HG03521 (cell line): ENCODE measurements around the gene UBTD1.

Source experiments
- ATAC-seq: cut with Tn5 transposase; IDR thresholded peaks from one replicate; pipeline ENCODE4 v1.9.1; 2021; ENCODE audit warnings: mild to moderate bottlenecking, moderate library complexity; ENCODE audit not compliant: unreplicated experiment

Gene UBTD1

DNA sequence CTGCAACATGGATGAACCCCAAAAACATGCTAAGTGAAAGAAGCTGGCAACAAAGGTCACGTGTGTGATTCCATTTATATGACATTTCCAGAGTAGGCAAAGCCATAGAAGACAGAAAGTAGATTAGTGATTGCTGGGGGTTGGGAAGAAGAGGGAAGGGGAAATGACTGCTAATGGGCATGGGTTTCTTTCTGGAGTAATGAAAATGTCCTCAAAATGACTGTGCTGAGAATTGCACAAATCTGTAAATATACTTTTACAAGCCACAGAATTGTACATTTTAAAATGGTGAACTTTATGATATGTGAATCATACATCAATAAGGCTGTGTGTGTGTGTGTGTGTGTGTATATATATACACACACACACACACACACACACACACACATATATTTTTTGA is 16.3 kb upstream of the UBTD1 start:
- ATAC-seq = no peak

DNA sequence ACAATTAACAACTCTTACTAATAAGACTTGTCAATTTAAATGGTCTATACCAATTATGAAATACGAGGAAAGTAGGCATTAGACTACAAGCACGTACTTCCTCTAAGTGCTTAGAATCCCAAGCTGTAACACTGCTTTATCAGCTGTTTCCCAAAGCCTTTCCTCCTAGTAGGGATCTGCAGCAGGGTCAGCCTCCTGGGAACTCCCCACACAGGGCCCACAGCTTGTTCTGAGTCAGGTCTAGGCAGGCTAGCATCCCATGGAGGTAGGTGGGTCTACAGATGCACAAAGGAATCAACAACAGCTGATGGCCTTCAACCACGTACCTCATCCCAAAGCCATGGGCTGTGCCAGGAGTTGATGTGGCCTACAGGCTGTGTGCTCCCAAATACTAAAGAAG is 15.2 kb upstream of the UBTD1 start:
- ATAC-seq = no peak

DNA sequence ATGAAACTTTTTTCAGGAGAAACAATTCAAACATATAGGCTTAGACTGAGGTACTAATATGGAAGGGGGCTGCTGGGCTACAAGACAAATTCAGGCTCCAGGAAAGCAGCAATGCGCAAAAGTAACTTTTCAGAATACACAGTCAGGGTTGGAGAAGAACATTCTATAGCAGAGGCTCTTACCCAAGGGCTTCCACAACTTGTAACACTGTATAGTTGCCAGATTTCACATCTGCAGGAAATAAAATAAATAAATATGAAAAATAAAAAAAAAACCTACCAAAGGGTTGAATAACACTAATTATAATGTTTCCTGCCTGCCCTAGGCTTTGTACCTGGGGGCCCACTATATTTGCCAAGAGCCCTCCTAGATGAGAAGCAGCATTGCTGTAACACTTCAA is 14.8 kb upstream of the UBTD1 start:
- ATAC-seq = no peak

DNA sequence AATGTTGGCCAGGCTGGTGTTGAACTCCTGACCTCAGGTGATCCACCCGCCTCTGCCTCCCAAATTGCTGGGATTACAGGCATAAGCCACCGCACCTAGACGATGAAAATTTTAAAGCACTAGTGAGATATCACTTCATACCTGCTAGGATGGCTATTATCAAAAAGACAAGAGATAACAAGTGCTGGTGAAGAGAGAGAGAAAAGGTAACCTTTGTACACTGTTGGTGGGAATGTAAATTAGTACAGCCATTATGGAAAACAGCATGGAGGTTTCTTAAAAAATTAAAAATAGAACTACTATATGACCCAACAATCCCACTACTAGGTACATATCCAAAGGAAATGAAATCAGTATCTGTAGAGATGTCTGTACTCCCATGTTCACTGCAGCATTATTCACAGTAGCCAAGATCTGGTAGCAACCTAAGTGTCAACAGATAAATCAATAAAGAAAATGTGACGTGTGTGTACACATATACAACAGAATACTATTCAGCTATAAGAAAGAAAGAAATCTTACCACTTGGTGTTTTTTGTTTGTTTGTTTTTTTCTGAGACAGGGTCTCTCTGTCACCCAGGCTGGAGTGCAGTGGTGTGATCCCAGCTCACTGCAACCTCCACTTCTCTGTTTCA is 13.0 kb upstream of the UBTD1 start:
- ATAC-seq = no peak

DNA sequence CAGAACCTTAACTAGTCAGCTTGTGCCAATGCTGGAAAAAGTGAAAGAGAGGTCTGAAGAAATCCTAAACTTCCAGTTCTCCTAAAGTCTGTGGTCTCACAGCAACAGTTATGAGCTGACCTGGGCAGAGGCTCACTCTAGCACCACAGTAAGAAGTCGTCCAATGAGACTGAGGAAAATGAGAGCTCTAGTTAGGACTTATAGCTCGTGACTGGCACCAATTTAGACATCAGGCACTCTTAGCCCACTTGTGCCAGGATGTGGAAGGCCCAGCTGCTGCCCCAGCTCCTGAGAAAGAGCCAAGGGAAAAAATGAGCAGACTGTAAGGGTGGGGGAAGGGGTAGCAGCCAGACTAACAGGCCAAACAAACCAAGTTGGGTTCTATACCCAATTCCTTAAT is 8.1 kb upstream of the UBTD1 start:
- no peak for ATAC-seq

DNA sequence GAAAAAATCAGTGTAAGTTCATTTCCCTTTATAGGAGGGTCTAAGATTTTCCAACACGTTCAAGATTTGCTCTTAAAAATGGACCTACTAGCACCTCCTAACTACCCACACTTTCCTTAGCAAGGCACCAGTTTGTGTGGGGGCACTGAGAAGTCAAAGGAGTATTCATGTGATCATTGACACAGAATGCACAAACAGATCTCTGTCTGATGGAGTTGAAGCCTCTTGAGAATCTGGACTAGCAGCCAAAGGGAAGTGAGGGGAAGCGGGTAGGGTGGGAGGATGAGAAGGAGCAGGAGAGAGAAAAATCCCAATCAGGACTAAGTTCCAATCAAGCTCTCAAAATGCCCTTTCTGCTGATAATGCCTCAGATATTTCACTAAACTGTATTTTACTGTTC is 4.6 kb upstream of the UBTD1 start:
- no peak for ATAC-seq

DNA sequence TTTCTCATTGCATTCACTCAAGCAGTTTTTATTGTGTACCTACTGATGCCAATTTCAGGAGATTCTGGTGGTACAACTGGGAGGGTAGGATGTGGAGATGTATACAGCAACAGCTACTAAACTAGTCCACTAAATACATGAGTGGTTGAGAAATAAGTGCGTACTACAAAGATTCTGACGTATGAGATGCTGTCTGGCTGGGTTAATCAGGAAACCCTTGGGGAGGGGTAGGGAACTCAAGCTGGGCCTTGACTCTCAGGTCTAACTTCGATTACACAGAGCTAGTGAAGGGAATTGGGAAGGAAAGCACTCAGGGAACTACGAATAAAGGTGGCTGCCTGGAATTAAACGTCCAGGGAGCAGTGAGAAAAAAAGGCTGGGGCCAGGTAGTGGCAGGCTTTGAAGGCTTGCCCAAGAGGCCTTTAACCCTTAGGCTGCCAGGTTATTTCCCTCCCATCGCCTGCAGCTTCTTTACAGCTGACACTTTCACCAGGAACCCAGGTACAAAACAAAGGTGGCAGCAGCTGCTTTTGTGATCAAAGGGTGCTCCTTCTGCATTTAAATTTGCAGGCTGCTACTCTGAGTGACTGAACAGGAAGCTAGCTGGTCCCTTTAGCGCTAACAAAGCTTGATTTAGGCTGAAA is 3.7 kb upstream of the UBTD1 start:
- ATAC-seq = no peak

DNA sequence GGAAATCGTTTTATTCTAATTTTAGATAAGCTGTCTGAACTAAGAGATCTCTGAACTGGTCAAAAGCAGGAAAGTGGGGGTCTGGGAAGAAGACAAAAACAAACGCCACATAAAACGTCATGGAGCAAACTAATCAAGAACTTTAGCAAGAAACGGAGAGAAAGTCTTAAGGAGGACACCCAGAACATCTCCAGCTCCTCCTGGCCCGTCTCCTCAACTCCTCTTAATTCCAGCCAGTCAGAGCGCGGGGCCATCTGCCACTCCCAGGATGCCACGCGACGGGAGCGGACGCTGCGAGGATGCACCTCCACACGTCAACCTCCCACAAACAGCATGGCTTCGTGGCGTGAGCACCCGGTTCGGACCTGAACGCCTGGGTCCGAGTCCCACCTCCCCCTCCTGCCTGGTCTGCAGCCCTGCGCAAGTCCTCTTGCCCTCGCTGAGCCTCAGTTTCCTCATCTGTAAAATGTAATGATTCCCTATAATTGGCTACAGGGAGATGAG is 1.1 kb upstream of the UBTD1 start:
- peak; percentile 21 for ATAC-seq

DNA sequence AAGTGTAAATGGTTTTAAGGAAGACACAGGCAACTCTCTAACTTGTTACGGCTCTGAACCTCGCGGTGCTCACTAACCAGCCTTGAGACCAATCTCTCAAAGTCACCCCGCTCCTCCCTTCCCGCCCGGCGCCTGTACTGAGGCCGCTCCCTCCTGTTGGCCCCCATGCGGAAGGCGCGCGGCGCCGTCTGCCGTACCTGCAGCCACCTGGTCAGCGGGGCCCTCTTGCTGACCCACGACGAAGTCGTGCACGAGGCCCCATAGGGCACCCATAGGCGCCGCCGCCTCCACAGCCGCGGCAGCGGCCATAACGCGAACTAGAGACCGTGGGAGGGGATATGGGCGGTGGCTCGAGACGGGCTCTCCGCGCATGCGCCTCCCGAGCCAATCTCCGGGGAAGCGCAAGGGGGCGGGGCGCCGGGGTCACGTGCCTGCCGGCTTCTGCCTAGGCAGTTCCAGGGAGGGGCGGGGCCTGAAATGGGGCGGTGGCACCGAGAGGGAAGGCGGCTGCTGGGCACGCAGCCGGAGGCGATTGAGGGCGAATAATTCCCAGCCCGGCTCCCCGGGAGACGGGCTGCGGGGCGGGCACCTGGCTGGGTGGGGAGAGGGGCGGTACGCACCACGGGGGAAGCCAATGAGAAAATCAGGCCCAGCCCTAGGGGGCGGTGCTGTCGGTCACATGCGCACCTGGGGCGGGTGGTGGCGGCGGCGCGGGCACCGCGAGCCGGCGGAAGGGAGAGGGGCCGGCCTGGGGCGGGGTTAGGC is 466 bp upstream of the UBTD1 start, which contains the start of gene MMS19:
Gene MMS19, minus strand, starts transcription at position 347 of the 765 bp plus-strand sequence. Its CDS starts 38 bp downstream, at position 309.
- peak; percentile 90 for ATAC-seq

DNA sequence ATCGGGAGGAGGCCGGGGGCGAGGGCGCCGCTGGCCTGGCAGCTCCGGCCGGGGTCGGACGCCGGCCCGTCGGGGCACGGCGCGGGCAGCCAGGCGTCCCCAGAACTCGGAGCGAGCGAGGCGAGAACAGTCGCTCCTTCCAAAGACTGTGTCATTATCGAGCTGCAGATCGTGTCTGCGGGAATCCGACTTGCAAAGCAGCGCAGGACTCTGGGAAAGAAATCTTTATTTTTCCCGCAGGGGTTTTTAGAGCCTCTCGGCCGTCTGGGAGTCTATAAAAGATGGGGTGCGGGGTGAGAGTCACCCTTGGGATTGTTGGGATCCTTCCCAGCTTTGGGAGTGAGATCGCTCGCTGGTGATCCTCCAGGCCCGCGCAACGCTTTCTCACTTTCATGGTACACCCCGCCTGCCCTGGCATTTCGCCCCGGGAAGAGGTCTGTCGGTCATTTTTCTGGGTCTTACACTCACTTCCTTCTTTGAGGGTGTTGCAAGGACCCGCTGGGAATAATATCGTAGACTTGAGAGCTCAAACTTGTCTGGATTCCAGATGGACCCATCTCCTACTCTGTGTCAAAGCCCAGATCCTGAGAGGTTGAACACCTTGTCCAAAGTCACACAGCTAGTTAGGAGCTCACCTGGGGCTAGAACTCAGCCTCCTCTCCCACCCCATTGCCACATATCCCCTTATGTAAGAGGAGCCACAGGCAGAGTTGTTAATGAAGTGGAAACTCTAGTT is 1.0 kb downstream of the UBTD1 start:
- ATAC-seq = no peak

DNA sequence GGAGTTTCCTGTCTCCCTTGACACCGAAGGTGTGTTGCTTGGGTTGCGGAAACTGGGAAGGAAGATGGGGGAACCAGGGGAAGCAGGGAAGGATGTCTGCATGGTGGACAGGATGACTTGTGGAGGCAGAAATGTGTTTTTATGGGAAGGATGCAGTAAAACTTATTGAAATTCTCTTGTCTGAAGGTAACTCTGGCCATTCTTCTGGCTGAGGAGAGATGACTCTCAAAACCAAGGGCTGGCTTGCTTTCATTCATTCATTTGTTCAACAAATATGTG is 1.5 kb downstream of the UBTD1 start:
- no peak for ATAC-seq

DNA sequence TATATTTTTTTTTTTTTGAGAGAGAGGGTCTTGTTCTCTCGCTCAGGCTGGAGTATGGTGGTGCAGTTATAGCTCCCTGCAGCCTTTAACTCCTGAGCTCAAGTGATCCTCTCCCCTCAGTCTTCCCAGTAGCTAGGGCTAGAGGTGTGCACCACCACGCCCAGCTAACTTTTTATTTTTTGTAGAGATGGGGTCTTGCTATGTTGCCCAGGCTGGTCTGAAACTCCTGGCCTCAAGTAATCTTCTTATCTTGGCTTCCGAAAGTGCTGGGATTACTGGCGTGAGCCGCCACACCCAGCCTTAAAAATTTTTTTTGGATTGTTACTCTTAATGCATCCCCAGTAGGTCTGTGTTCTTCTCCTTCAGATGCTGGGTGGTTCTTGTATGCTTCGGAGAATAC is 4.2 kb downstream of the UBTD1 start:
- ATAC-seq = no peak

DNA sequence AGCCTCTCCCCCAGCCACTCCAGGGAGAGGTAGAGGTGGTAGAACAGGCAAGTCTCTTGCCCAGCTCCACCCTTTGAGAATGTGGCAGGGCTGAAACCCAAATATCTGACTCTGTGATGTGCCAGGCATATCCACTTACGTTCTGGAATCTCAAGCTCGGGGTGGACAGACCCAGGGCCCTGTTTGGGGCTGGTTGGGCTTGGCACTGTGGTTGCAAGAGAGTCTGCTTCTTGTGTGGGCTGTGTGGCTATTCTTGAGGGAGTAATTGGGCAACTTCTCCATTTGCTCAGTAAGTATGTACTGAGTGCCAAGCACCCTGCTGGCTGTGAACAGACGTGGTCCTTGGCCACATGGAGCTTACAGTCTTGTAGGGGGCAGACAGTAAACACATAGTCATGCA is 4.7 kb downstream of the UBTD1 start:
- ATAC-seq = no peak

DNA sequence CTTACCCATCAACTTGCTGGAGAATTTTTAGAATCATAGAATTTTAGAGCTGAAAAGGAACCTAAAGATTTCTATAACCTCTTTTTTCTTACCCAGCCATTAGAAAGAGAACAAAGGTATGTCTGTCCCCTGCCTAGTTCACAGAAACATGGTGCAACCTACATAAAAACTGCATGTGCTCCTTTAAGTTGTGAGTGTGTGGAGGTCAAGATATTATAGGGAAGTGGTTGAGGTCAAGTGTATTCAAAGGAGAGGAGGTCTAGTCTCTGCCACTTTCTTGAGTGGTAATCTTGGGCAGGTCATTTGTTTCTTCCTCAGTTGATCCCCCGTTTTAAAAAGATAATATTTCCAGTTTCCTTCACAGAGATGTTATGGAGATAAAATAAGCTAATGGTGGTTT is 6.4 kb downstream of the UBTD1 start:
- no peak for ATAC-seq

DNA sequence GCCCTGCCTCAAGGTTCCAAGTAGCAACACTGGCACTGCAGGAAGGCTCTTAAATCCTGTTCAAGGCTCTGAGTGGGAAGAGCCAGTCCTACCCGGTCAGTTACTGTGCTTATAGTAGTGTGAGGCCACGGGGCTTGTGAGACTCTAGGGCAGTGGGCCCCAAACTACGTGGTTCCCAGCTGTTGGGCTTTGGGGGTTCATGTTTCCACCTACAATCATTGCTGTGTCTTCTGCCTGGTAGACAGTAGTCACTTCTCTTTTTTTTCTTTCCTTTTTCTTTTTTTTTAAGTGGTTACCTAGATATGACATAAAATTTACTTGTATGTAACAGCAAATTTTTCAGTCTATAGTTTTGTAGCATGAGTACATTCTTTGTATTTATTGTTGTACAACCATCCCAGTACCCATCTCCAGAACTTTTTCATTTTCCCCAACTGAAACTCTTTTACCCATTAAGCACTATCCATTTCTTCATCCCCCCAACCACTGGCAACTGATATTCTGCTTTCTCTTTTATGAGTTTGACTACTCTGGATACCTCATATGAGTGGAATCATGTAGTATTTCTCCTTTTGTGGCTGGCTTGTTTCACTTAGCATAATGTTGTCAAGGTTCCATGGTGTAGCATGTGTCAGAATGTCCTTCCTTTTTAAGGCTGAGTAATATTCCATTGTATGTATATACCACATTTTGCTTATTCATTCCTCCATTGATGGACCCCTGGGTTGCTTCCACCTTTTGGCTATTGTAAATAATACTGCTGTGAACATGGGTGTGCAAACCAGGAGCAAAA is 7.7 kb downstream of the UBTD1 start:
- ATAC-seq = no peak

DNA sequence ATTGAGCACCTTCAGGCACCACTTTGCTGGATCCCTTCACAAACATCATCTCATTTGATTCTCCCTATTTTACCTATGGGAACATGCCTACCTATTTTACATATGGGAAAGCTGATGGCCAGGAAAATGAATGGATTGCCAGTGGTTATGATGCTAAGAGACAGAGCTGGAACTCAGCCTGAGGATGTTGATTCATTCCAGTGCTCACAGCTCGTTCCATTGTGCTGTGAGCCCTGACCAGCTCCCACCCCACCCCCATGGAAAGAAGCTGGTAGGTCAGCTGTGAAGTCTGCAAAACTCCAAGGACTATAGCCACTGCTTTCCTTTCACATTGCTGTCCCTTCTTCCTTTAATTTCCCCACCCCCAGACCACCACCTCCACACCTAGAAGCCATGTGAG is 9.6 kb downstream of the UBTD1 start:
- ATAC-seq = no peak

DNA sequence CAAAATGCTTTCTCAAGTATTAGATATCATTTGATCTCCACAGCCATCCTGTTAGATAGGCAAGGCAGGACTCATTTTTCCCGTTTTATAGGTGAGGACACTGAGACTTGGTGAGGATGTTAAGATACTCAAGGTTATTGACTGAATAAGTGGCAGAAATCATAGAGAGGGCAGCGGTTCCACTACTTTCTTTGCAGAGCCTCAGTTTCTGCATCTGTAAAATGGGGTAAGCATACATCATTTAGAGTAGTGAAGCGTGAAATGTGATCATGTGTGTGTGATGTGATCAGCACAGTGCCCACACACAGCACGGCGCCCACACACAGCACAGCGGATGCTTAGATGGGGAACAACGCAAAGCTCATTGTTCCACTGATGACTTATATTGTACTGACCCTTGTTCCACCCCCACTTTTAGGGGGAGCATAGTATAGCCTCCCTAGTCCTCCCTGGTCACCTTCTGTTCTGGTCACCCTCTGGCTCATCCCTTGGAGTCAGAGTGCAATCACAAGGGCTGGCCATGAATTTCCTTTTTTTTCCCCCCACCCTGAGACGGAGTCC is 10.5 kb downstream of the UBTD1 start:
- ATAC-seq = no peak

DNA sequence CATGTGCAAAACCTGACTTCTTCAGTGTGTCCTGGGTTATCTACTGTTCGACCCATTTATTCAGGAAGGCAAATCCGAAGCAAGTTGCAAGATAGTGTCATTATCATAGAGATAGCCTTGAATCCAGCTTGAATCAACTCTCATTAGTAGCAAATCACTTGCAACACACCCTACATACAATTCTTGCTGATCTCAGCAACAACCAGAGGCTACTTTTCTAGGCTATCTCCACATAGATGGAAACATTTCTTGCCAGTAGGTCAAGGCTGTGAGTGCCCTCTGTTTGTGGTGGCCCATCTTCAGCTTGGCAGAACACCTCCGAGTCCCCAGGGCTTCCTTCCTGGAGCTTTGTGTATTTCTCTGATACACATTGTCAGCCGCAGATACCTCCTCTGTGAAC is 12.0 kb downstream of the UBTD1 start:
- no peak for ATAC-seq

DNA sequence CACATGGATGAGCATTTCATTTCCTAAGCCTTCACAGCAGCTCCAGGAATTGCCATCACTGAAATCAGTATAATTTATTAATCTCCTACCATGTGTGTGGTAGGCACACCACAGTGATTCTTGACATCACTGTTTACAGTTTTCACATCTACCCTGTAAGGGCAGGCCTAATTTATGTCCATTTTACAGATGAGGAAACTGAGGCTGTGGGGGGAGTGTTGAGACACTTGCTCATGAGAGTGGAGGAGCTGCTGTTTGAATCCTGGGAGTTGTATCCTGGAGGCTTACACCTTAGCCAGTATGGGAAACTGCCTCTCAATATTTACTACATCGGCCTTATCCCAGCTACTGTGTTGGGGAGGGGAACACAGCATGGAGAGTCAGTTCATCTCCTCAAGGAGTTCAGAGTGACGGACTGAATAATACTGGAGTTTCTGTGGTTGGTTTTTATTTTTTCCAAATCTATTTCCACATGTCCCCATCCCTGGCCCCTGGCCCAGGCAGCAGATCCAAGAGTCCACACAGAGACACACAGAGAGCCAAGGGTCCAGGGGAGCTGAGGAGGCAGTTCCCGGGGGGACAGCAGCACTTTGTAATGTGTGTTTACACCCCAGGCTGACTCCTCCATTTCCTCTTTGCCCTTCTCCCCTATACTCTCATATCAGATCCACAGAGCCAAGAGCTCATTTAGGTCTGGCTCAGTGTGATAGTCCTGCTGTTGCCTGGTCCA is 13.2 kb downstream of the UBTD1 start:
- ATAC-seq = no peak

DNA sequence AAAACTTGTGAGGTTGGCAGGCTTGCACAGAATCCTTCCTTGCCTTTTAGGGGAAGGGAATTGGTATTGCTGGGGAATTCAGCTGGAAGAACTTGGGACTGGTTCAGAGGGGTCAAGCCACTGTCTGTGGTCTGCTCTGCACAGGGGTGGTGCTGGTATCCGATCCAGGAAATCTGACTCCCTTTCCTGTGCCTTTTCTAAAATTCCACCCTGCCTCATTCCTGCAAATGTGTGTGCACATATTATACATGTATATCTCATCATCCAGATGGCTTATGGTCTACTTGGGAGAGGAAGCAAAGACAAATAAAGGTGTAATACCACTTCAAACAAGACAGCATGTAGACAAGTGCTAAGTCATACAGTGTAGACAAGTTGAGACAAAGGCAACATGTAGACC is 14.3 kb downstream of the UBTD1 start:
- no peak for ATAC-seq
